ENCODE data around the gene DOCK4.

DNA sequence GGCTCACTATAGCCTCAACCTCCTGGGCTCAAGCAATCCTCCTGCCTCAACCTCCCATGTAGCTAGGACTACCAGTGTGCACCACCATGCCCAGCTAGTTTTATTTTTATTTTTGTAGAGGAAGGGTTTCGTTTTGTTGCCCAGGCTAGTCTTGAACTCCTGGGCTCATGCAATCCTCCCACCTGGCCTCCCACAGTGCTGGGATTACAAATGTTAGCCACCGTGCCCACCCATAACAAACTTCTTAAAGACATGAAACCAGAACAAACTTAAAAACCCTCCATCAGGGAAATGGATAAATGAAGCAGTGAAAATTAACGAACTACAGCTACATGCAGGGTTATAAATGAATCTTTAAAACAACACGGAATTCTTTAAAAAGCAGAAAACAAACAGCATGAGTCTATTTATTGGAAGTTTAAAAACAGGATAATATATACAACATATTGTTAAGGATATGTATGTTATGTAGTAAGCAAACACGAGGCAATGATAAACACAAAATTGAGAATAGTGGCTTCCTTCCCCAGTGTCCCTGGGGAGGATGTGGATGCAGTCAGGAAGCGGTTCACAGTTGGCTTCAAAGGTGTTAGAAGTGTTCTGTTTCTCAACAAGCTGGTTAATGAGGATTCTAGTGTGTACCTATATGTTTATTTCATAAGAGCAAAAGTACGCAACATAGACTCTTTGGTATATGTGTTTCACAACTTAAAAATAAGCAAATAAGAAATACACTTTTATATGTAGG is 515.7 kb downstream of the DOCK4 start:
- TF ChIP-seq SUZ12 (IDR thresholded peaks at IDR 0.05; ENCODE audit: extremely low read depth, insufficient read depth, insufficient read length) (no peak), ZNF274 (IDR thresholded peaks at IDR 0.05; ENCODE audit: low read depth, low read length) (no peak)

Data from NT2/D1 (cell line).